Measurements from ENCODE around the gene N4BP2.

Gene N4BP2

DNA sequence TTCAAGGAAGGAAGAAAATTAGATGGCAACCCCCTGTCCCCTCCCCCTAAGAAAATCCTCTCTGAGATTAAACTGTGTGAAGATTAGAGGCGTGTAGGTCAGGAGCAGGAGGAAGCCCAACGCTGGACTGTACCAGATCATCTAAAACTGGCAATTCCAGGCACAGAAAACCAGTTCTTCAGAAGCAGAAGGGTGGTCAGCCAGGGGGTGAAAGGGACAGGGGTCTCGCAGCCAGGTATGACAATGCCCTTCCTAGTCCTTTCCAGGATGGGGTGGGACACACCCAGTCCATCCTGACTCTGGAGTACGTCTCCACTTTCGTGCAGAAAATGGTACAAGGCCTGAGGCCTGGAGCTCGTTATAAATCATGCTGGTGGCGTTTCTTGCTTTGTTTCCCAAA lies 136.9 kb downstream of the N4BP2 start:
- no peak for DNase-seq

DNA sequence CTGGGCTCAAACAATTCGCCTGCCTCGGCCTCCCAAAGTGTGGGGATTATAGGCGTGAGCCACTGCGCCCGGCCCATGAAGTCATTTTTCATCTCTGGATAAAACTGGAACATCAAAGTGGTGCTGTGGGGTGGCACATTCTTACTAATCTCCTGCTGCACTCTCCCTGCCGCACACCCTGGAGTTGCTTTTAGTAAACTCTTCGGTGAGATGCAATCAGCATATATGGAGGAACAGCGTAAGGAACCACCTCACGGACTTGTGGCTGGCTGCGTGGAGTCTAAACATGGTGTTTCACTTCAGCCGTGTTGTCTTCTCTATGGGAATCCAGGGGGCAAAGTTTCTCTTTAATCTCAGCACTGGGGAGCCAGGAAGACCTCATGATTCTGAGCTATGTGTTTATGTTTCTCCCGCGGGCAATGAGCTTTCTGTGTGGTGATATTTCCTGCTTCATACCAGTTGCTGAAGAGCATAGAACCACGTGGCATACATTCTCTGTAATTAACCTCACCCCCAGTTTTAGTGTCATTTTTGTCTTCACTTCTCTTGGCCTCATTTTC lies 138.0 kb downstream of the N4BP2 start:
- DNase-seq: no peak

DNA sequence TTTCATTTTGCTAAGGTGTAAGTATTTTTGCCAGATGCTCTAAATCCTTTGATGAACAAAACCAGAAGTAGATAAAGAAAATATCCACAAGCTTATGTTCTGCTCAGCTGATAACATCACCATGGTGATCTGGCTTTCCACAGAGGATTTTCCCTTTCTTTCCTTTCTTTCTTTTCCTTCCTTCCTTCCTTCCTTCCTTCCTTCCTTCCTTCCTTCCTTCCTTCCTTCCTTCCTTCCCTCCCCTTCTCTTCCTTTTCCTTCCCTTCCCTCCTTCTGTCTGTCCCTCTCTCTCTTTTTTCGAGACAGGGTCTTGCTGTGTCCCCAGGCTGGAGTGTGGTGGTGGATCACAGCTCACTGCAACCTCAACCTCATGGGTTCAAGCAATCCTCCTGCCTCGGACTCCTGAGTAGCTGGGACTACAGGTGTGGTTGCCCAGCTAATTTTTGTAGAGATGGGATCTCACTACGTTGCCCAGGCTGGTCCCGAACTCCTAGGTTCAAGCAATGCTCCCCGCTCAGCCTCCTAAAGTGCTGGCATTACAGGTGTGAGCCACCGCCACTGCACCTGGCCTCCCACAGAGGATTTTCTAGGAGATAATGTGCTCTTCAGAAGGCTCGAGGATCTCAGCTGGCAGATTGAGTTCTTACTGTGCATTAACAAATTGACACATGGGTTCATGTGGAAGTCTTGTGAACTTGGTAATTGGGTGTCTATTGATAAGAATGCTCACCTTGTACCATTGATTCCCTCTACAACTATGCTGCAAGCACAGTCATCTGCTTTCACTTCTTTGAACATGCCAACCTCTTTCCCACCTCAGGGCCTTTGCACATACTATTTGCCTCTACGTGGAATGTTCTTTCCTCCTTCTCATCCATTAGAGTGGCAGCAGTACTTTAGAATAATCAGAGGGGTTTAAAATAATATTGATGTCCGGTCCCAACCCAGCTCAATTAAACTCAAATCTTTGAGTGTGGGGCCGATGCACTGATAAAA lies 138.8 kb downstream of the N4BP2 start:
- no peak for DNase-seq

DNA sequence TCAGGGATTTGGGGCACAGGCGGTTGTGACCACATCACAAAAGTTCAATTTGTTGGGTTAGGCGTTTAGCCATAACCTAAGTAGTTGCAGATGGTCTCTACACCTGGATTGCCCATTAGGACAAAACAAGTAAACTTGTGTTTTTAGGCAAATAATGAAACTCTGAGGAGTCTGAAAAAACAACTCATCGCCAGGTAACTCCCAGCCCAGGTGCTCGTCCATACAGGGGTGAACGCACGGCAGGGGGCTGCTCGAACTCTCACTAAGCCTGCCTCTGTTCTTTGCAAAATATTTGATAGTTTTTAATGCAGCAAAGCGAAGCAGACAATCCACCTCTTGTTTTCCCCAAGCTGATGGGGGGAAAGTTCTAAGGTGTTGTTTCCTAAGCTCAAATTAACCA lies 139.6 kb downstream of the N4BP2 start:
- DNase-seq: no peak

DNA sequence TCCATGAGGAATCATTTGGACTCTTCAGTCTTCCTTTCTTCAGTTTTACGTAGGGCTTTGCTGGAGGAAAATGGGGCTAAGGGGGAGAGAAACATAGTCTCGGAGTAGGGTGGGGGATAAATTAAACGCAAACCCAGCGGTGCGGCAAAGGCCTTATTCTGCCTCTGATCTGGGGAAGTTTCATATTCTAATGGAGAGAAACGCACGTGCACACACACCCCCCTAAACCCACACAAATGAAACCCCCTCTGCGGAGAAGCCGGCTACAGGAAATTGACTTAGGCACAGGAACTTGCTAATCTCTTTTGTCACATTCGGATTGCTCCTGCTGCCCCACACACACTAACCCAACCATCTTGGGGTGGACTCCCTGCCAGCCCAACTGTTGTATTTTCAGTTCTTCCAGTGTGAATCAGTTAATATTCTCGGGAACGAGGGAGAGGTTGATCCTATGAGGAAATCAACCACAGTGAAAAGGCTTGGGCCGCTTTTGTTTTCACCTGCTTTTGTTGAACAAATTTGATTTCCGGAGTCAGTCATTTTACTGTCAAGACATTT lies 140.2 kb downstream of the N4BP2 start, which contains the start of gene RHOH:
Gene RHOH, plus strand, starts transcription at position 308 of the 558 bp plus-strand sequence. CDS start 46,356 bp downstream, outside the sequence.
- no peak for DNase-seq

DNA sequence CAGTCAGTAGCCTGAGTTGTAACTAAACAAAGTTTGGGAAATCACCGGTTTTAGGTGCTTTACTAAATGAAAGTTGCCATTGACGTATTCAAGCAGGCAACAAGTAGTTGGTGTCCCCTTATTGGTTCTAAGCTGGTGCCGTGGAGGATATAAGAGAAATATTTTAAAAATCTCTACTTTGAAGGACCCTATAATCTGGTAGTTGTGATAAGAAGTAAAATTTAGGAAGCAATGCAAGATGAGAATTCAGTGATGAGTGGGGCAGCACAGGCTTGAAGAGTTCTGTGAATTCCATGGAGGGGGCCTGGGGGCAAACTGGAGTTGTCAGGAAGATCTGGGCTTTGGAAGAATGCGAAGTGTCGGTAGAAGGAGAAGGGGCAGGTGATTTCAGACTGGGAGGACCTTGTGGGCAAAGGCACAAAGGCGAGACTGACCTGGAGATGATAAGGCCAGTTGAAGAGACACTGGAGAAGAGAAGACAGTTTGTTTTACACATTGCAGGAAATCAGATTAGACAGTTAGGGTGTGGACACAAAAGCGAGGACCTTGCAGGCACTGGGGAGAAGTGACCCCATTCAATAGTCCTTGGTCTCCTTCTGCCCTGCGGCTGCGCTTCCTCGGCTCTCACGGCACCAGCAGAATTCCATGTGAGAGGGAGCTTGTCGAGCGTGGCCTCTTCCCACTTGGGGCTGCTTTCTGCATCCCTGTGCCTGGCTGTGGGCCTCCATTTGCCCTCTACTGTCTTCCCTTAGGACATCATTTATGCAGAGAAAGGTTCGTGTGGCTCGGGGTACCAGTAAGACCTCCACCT lies 141.4 kb downstream of the N4BP2 start:
- DNase-seq: no peak

DNA sequence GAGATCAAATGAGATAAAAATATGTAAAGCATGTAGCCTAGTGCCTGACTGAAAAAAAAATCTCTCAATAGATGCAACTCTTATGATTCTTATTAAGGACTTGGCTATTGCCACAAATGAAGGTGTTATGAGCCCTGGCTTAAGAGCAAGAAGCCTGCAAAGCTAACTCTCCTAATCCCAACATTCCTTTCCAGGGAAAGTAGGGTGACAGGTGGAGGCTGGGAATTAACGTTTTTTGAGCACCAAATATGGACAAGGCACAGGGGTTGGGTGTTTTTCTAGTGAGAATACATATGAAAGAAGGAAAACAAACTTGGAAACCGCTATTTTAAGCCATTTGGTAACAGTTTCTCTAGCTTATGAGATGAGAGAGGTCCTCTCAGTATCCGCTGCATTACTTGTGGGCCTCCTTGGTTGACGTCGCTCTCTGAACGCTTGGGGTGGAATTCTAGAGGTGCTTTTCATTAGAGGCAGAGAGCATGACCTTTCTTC lies 142.6 kb downstream of the N4BP2 start:
- DNase-seq: no peak

DNA sequence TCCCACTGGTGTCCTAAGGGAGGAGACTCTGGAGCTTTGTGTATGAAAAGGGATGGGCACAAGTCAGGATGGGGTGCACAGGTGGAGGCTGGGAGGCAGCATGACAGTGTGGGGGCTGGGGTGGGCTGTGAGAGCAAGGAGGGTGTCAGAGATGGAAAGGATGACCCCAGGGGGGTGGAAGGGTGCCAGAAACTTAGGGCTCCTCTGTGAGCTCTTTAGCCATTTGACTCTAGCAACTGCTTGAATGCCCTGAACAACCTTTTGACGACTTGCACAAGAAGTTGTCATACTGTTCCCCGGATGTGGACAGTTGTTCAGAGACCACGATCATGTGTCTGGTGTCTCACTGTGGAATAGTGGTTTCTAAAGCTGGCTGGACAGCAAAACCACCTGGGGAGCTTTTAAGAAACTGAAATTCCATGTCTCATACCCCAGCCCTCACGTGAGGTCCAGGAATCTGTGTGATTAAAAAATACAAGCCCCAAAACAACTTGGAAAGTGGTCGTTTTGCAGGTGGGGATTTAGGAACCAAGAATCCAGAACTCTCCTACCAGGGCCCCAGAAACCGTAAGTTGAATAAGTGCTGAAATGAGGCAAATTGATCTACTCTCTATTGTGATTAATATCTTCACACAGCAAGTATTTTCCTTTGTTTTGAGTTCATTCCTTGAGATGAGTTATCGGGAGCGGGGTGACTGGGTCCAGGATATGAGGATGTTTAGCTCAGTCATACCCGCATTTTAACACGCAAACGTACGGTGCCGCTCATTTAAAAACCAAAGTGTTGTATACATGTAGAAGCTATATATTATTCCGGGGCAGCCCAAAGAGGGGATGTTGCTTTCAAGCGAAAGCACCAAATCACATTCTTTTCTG lies 143.6 kb downstream of the N4BP2 start:
- DNase-seq: no peak

DNA sequence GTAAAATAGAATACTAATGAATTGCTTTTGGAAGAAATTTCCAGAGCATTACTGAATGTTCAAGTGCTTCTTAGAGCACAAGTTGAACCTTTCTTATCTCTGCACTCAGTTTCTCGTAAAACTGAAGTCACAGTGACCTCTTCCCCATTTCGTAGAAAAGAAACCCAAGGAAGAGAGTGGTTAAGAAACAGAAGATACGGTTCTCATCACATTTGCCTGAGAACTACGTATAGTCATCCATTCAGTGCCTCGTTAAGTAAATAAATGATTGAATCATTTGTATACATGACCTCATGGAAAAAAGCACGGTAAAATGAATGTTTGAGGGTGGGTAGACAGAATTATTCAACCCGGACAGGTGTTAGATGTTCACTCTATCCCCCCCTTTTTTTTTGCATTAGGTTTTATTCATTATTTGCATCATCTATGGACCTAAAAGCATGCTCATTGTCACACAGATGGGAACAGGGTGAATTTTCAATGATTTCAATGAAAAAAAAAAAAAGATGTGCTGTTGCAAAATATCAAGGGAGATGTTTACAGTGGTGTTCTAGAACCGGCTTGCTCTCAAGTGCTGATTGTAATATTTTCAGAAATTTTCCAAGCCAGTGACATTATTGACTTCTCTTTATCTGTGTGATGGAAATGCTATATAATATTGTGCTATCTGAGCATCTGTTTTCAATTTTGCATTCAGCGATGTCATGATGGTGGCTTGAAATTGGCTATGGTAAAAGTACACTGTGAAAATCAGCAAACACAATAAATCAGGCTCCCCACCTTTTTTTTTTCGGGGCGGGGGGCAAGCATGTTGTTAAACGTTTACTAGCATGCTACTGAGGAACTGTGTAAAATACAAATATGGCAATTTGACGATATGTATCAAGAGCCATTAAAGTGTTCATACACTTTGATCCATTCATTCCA lies 144.5 kb downstream of the N4BP2 start:
- DNase-seq: no peak

DNA sequence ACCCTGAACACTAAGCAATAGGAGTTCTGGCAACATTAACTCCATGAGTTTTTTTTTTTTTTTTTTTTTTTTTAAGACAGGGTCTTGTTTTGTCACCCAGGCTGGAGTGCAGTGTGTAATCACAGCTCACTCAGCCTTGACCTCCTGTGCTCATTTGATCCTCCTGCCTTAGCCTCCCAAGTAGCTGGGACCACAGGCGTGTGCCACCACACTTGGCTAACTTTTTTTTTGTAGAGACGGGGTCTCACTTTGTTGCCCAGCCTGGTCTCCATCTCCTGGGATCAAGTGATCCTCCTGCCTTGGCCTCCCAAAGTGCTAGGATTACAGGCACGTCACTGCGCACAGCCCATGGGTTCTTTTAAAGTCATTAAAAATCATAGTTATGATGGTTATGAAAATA lies 145.2 kb downstream of the N4BP2 start:
- DNase-seq: no peak

DNA sequence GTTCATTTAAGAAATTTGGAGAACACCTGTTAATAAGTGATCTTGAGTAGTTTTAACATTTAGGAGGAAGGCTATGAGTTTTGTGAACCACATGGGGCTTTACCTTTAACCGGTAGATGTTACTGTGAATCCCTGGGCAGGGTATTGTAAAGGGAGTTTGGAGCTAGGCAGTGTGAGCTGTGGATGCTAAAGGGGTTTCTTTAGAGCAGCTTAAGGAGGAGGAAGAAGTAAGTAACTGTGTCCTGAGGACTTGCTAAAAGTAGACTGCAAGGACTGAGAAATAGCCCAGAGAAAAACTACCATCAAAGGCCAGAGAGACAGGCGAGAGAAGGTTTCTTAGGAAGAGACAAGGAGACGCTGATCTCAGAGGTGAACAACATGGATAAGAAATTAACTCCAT lies 145.8 kb downstream of the N4BP2 start:
- DNase-seq: no peak

DNA sequence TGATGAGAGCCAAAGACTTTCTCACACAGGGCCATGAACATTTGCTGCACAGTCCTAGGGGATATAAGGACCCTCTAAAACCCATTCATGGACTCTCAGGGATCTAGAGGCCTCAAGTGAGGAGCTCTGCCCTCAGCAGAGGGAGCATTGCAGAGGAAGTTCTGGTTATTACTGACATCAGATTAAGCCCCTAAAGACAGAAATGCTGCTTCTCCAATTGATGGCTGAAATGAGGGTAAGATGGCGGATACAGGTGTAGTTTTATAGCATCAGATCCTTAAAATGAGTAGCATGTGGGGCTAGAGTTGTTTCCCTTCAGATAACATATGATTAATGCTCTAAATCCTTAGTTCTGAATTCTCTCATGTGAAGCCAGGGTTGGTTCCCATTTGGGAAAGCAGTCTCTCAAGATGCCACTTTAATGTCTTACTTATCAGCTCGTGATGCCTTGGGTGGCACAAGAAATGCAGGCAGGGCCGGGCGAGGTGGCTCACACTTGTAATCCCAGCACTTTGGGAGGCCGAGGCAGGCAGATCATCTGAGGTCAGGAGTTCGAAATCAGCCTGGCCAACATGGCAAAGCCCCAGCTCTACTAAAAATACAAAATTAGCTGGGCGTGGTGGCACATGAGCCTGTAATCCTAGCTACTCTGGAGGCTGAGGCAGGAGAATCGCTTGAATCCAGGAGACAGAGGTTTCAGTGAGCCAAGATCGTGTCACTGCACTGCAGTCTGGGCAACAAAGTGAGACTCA lies 148.0 kb downstream of the N4BP2 start:
- no peak for DNase-seq

DNA sequence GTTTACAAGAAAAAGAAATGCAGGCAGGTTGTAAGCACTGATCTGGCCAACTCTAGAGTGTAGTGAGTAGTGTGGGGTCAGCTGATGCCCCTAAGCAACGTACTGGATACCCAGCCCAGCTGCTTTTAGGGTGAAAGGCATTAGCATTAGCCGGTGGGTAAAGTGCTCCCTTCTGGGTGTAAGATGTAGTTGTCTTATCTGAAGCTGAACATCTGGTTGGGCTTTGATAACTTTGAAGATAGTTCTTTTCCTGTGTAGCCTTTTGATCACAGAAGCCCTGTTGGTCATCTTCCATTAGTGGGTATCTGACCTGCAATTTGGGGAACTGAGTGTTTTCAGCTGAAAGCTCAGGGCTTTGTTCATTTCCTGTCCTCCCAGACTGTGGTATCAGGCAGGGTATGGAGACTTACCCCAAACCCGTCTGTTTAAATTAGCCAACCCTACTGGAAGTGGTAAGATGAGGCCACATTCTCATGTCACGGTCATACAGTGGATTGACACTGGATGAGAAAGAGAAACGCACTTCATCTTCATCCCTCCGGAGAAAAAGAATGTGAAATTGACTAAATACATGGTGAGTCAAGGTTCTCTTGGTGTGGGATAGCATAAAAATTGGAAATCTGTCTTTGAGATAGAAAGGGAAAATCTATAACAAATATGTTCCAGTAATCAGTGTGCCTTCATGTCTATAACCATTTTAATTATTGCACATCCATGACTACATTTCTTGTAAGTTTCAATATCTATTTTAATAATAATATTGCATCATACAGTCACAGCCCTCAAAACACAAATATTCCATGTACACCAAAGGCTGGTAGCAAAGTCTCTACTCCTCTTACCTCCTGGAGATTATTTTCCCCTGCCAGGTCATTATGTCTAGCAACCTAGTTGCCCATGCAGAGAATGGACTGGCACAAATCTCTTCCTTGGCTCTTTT lies 148.9 kb downstream of the N4BP2 start:
- DNase-seq: no peak

DNA sequence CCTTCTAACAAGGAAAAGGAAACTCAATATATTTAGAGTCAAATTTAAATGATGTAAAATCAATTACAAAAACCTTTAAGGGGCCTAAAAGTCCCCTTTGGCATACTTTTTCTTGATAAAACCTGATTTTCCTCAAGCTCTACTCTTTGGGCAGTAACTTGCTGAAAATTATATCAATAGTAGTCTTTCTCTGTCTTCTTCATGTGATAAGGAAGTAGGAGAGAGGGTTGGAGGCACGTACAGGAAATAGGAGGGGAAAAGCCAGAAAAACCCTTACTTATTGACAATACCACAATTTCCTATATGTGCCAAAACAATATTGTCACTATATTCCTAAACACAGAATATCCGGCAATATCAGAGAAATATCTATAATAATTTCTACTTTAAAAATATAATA lies 149.8 kb downstream of the N4BP2 start:
- no peak for DNase-seq
